Effector CD8-positive, alpha-beta T cell (primary cell): ENCODE results near the gene ITPRIPL2.

Experiments used
- DNase-seq: peaks from one replicate; lab custom pipeline; 2025; lab: John Stamatoyannopoulos, UW

Gene ITPRIPL2

GRCh38 chr16:19093631-19094541, 19.9 kb upstream of the ITPRIPL2 start:
- DNase-seq: no peak

- DNase-seq: no peak
These were observed 19.0 kb upstream of the ITPRIPL2 start for GRCh38 chr16:19094542-19095365.

- no peak for DNase-seq
These were observed 18.1 kb upstream of the ITPRIPL2 start for GRCh38 chr16:19095654-19096053.

- DNase-seq: no peak
These were observed 15.6 kb upstream of the ITPRIPL2 start for GRCh38 chr16:19098173-19098572.

- DNase-seq: no peak
These were observed 11.4 kb upstream of the ITPRIPL2 start for GRCh38 chr16:19102187-19102872.

- DNase-seq: no peak
These were observed 9.2 kb upstream of the ITPRIPL2 start for GRCh38 chr16:19104607-19105006.

- no peak for DNase-seq
These were observed 8.6 kb upstream of the ITPRIPL2 start for GRCh38 chr16:19105131-19105530.

GRCh38 chr16:19105891-19106624, 7.7 kb upstream of the ITPRIPL2 start:
- no peak for DNase-seq

- DNase-seq: no peak
These were observed 7.1 kb upstream of the ITPRIPL2 start for GRCh38 chr16:19106625-19107020.

- no peak for DNase-seq
These were observed 5.1 kb upstream of the ITPRIPL2 start for GRCh38 chr16:19108409-19109287.

GRCh38 chr16:19109288-19109664, 4.5 kb upstream of the ITPRIPL2 start:
- DNase-seq: no peak

GRCh38 chr16:19110537-19111360, 3.0 kb upstream of the ITPRIPL2 start:
- DNase-seq: no peak

- DNase-seq: no peak
These were observed 1.7 kb upstream of the ITPRIPL2 start for GRCh38 chr16:19112099-19112407.

- no peak for DNase-seq
These were observed 789 bp downstream of the ITPRIPL2 start for GRCh38 chr16:19114359-19115147.

GRCh38 chr16:19115148-19116021, 1.6 kb downstream of the ITPRIPL2 start:
- no peak for DNase-seq

- no peak for DNase-seq
These were observed 3.1 kb downstream of the ITPRIPL2 start for GRCh38 chr16:19116711-19117449.

GRCh38 chr16:19118938-19119431, 5.2 kb downstream of the ITPRIPL2 start:
- no peak for DNase-seq
